GM23338 (cell line): Measurements from ENCODE around the gene TUBB4A. TPM values are rescaled to one million over a fixed set of nuclear protein-coding genes. Genes with fewer than 3 reads are reported as not detected.

Experiments
- ATAC-seq: fragments of 200-7000 bp; cut with Tn5 transposase; 3 replicates; pipeline ENCODE4 v1.9.1; 2020
- DNase-seq: peaks from one replicate; pipeline ENCODE4 v3.0.0-alpha.2; 2015; ENCODE audit warnings: low spot score
- H2AFZ ChIP-seq: fragments of 200-600 bp; sonication (generic); 2 replicates; pipeline ENCODE4 v1.8.0; 2016; ENCODE audit warnings: antibody characterized with exemption, mild to moderate bottlenecking, moderate library complexity
- H3F3A ChIP-seq: fragments of 200-600 bp; sonication (generic); replicated peaks from 2 replicates; pipeline ENCODE4 v1.8.0; 2017; ENCODE audit warnings: antibody characterized with exemption, mixed run types, low read depth
- H3K27ac ChIP-seq: fragments of 200-600 bp; sonication (generic); 2 replicates; pipeline ENCODE4 v1.6.1; 2016; ENCODE audit warnings: low read depth
- H3K27me3 ChIP-seq: fragments of 200-600 bp; sonication (generic); 2 replicates; pipeline ENCODE4 v1.8.0; 2016; ENCODE audit warnings: mild to moderate bottlenecking, mixed run types, moderate library complexity; ENCODE audit not compliant: insufficient read depth
- H3K36me3 ChIP-seq: fragments of 200-600 bp; sonication (generic); 2 replicates; pipeline ENCODE4 v1.8.0; 2016; ENCODE audit warnings: mild to moderate bottlenecking; ENCODE audit not compliant: insufficient read depth
- H3K4me1 ChIP-seq: fragments of 200-600 bp; sonication (generic); 2 replicates; pipeline ENCODE4 v1.8.0; 2016; ENCODE audit warnings: mild to moderate bottlenecking, moderate library complexity; ENCODE audit not compliant: insufficient read depth
- H3K4me2 ChIP-seq: fragments of 200-600 bp; sonication (generic); 2 replicates; pipeline ENCODE4 v1.7.1; 2017; ENCODE audit warnings: mixed run types
- H3K4me3 ChIP-seq: fragments of 200-600 bp; sonication (generic); 2 replicates; pipeline ENCODE4 v1.6.1; 2016; ENCODE audit warnings: mixed run types
- H3K79me2 ChIP-seq: fragments of 200-600 bp; sonication (generic); replicated peaks from 2 replicates; pipeline ENCODE4 v1.8.0; 2017; ENCODE audit warnings: mild to moderate bottlenecking; ENCODE audit not compliant: insufficient read depth
- H3K9me2 ChIP-seq: fragments of 200-600 bp; sonication (generic); 2 replicates; pipeline ENCODE4 v1.8.0; 2017; ENCODE audit not compliant: insufficient read depth
- H4K20me1 ChIP-seq: fragments of 200-600 bp; sonication (generic); replicated peaks from 2 replicates; pipeline ENCODE4 v1.8.0; 2017; ENCODE audit warnings: mild to moderate bottlenecking; ENCODE audit not compliant: insufficient read depth
- H3K27ac Mint-ChIP-seq: 2 replicates; pipeline ENCODE4 v1.8.0; 2020; ENCODE audit warnings: inconsistent platforms, mild to moderate bottlenecking, moderate library complexity, mixed read lengths
- H3K27me3 Mint-ChIP-seq: 3 replicates; pipeline ENCODE4 v1.8.0; 2022; ENCODE audit warnings: low read depth, mild to moderate bottlenecking, moderate library complexity, mixed read lengths, inconsistent platforms; ENCODE audit not compliant: insufficient read depth, poor library complexity
- H3K36me3 Mint-ChIP-seq: 3 replicates; pipeline ENCODE4 v1.8.0; 2021; ENCODE audit warnings: low read depth, mild to moderate bottlenecking, inconsistent platforms, moderate library complexity, mixed read lengths
- H3K4me1 Mint-ChIP-seq: 3 replicates; pipeline ENCODE4 v1.8.0; 2020; ENCODE audit warnings: mild to moderate bottlenecking, inconsistent platforms, mixed read lengths
- H3K4me3 Mint-ChIP-seq: 3 replicates; pipeline ENCODE4 v1.8.0; 2021; ENCODE audit warnings: moderate library complexity, mild to moderate bottlenecking, inconsistent platforms, mixed read lengths
- H3K9me3 Mint-ChIP-seq: 3 replicates; pipeline ENCODE4 v1.8.0; 2020; ENCODE audit warnings: moderate library complexity, mild to moderate bottlenecking, inconsistent platforms, mixed read lengths
- CREB1 ChIP-seq: fragments of 250-450 bp; sonication (Bioruptor Pico); IDR thresholded peaks from 2 replicates; pipeline ENCODE4 v1.5.0; 2020; ENCODE audit warnings: low read depth, mild to moderate bottlenecking, moderate library complexity
- CTCF ChIP-seq, 2 experiments: fragments of 200-600 bp in 1 of 2; sonication (generic) in 1 of 2; conservative IDR thresholded peaks; 2 replicates each; pipeline versions ENCODE4 v1.5.1 to v1.6.1; 2016 to 2017; ENCODE audit warnings: antibody characterized with exemption in 2 of 2, low read depth in 2 of 2, mild to moderate bottlenecking in 2 of 2, moderate library complexity in 1 of 2
- EZH2 ChIP-seq: fragments of 200-600 bp; sonication (generic); IDR thresholded peaks from one replicate; pipeline ENCODE4 v1.8.0; 2017; ENCODE audit warnings: antibody characterized with exemption, mild to moderate bottlenecking, low read depth; ENCODE audit not compliant: unreplicated experiment
- EZH2phosphoT487 ChIP-seq: fragments of 200-600 bp; sonication (generic); IDR thresholded peaks from one replicate; pipeline ENCODE4 v1.8.1; 2018; ENCODE audit warnings: antibody characterized with exemption; ENCODE audit not compliant: unreplicated experiment
- JUNB ChIP-seq: IDR thresholded peaks from one replicate; pipeline ENCODE4 v1.6.1; 2016; ENCODE audit warnings: antibody characterized with exemption; ENCODE audit not compliant: unreplicated experiment
- NANOG ChIP-seq: IDR thresholded peaks from 2 replicates; pipeline ENCODE4 v1.6.1; 2016; ENCODE audit warnings: antibody characterized with exemption, borderline replicate concordance
- POLR2AphosphoS5 ChIP-seq: IDR thresholded peaks from 2 replicates; pipeline ENCODE4 v1.6.1; 2016; ENCODE audit warnings: antibody characterized with exemption, low read depth
- REST ChIP-seq: IDR thresholded peaks from one replicate; pipeline ENCODE4 v1.6.1; 2018; ENCODE audit warnings: antibody characterized with exemption; ENCODE audit not compliant: unreplicated experiment
- STAT1 ChIP-seq: IDR thresholded peaks from one replicate; pipeline ENCODE4 v1.6.1; 2016; ENCODE audit warnings: antibody characterized with exemption; ENCODE audit not compliant: unreplicated experiment
- ZNF114 ChIP-seq: fragments of 250-450 bp; sonication (Bioruptor Pico); IDR thresholded peaks from 2 replicates; pipeline ENCODE4 v1.5.0; 2020; ENCODE audit warnings: mild to moderate bottlenecking, moderate library complexity
- ZNF331 ChIP-seq: fragments of 250-450 bp; sonication (Bioruptor Pico); IDR thresholded peaks from 2 replicates; pipeline ENCODE4 v1.5.0; 2020; ENCODE audit warnings: low read depth, mild to moderate bottlenecking, moderate library complexity
- polyA plus RNA-seq: library from polyadenylated mRNA; unstranded; fragments of >200 nt; fragmentation: Nextera tagmentation; extraction: Ambion mirVana; gene quantifications from 2 replicates; pipeline ENCODE4 v1.2.1, GENCODE V29; 2016
- total RNA-seq: library from RNA; depleted of rRNA; stranded (reverse); fragments of >200 nt; shearing (Covaris generic); gene quantifications from 2 replicates; pipeline ENCODE4 v1.2.3, GENCODE V29; 2014
- TF ChIP-seq, protein P1 (sequence below): IDR thresholded peaks from 2 replicates; pipeline ENCODE4 v1.6.1; 2016; ENCODE audit warnings: antibody characterized with exemption
- TF ChIP-seq, protein P2 (sequence below): fragments of 250-450 bp; sonication (Bioruptor Pico); IDR thresholded peaks from 2 replicates; pipeline ENCODE4 v1.5.0; 2020; ENCODE audit warnings: mild to moderate bottlenecking, moderate library complexity

TUBB4A gene
- total and polyA plus RNA-seq, 2 experiments from 2014 or later = 32.9 to 41.7 TPM

GRCh38 chr19:6534451-6535093 is 32.5 kb upstream of the TUBB4A start:
- no peaks in the 10 kb centered on the region for H3K79me2 ChIP-seq
- ATAC-seq (peak; percentile 47), DNase-seq (peak; percentile 65)
- peaks cover 18% of the 10 kb centered on the region for H3K4me1 ChIP-seq
- no peak overlapping the region for H2AFZ ChIP-seq
- no peaks in the 10 kb centered on the region for H3K9me2 ChIP-seq
- peak overlapping the region; percentile 82 for H3K4me2 ChIP-seq
- H3F3A ChIP-seq = peaks cover 10% of the 10 kb centered on the region
- H3K27ac ChIP-seq = no peak overlapping the region
- peak overlapping the region; percentile 50; the same call in 2 of the 3 replicates for H3K4me3 Mint-ChIP-seq
- H3K27me3 Mint-ChIP-seq = peaks cover 43% of the 10 kb centered on the region
- no peaks in the 10 kb centered on the region for H4K20me1 ChIP-seq
- peaks cover 31% of the 10 kb centered on the region for H3K36me3 Mint-ChIP-seq
- H3K9me3 Mint-ChIP-seq = peaks cover 72% of the 10 kb centered on the region
- no peak for TF ChIP-seq NANOG
- TF ChIP-seq, protein P1, sequence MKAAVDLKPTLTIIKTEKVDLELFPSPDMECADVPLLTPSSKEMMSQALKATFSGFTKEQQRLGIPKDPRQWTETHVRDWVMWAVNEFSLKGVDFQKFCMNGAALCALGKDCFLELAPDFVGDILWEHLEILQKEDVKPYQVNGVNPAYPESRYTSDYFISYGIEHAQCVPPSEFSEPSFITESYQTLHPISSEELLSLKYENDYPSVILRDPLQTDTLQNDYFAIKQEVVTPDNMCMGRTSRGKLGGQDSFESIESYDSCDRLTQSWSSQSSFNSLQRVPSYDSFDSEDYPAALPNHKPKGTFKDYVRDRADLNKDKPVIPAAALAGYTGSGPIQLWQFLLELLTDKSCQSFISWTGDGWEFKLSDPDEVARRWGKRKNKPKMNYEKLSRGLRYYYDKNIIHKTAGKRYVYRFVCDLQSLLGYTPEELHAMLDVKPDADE = no peak
- no peak for TF ChIP-seq CTCF (conservative IDR thresholded peaks at IDR 0.05; ENCODE audit: low read depth in 2 of 2)
- TF ChIP-seq, protein P2, sequence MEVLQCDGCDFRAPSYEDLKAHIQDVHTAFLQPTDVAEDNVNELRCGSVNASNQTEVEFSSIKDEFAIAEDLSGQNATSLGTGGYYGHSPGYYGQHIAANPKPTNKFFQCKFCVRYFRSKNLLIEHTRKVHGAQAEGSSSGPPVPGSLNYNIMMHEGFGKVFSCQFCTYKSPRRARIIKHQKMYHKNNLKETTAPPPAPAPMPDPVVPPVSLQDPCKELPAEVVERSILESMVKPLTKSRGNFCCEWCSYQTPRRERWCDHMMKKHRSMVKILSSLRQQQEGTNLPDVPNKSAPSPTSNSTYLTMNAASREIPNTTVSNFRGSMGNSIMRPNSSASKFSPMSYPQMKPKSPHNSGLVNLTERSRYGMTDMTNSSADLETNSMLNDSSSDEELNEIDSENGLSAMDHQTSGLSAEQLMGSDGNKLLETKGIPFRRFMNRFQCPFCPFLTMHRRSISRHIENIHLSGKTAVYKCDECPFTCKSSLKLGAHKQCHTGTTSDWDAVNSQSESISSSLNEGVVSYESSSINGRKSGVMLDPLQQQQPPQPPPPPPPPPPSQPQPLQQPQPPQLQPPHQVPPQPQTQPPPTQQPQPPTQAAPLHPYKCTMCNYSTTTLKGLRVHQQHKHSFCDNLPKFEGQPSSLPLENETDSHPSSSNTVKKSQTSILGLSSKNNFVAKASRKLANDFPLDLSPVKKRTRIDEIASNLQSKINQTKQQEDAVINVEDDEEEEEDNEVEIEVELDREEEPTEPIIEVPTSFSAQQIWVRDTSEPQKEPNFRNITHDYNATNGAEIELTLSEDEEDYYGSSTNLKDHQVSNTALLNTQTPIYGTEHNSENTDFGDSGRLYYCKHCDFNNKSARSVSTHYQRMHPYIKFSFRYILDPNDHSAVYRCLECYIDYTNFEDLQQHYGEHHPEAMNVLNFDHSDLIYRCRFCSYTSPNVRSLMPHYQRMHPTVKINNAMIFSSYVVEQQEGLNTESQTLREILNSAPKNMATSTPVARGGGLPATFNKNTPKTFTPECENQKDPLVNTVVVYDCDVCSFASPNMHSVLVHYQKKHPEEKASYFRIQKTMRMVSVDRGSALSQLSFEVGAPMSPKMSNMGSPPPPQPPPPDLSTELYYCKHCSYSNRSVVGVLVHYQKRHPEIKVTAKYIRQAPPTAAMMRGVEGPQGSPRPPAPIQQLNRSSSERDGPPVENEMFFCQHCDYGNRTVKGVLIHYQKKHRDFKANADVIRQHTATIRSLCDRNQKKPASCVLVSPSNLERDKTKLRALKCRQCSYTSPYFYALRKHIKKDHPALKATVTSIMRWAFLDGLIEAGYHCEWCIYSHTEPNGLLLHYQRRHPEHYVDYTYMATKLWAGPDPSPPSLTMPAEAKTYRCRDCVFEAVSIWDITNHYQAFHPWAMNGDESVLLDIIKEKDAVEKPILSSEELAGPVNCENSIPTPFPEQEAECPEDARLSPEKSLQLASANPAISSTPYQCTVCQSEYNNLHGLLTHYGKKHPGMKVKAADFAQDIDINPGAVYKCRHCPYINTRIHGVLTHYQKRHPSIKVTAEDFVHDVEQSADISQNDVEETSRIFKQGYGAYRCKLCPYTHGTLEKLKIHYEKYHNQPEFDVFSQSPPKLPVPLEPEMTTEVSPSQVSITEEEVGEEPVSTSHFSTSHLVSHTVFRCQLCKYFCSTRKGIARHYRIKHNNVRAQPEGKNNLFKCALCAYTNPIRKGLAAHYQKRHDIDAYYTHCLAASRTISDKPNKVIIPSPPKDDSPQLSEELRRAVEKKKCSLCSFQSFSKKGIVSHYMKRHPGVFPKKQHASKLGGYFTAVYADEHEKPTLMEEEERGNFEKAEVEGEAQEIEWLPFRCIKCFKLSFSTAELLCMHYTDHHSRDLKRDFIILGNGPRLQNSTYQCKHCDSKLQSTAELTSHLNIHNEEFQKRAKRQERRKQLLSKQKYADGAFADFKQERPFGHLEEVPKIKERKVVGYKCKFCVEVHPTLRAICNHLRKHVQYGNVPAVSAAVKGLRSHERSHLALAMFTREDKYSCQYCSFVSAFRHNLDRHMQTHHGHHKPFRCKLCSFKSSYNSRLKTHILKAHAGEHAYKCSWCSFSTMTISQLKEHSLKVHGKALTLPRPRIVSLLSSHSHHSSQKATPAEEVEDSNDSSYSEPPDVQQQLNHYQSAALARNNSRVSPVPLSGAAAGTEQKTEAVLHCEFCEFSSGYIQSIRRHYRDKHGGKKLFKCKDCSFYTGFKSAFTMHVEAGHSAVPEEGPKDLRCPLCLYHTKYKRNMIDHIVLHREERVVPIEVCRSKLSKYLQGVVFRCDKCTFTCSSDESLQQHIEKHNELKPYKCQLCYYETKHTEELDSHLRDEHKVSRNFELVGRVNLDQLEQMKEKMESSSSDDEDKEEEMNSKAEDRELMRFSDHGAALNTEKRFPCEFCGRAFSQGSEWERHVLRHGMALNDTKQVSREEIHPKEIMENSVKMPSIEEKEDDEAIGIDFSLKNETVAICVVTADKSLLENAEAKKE = no peak
- TF ChIP-seq REST = no peak
- TF ChIP-seq STAT1 = no peak
- TF ChIP-seq POLR2AphosphoS5 = no peak
- no peak for TF ChIP-seq ZNF331 (CRISPR knock-in tag)
- no peak for TF ChIP-seq CREB1 (CRISPR knock-in tag)
- TF ChIP-seq JUNB = no peak
- no peak for TF ChIP-seq EZH2phosphoT487
- no peak for TF ChIP-seq EZH2
- no peak for TF ChIP-seq ZNF114 (CRISPR knock-in tag)
- peaks cover 54% of the 10 kb centered on the region for H3K27me3 ChIP-seq
- H3K4me3 ChIP-seq = peak overlapping the region; percentile 57
- H3K4me1 Mint-ChIP-seq = peaks cover 19% of the 10 kb centered on the region
- no peak overlapping the region for H3K27ac Mint-ChIP-seq
- H3K36me3 ChIP-seq = no peaks in the 10 kb centered on the region; the same call in 1 of the 2 replicates
